ENCODE data around the gene ZNHIT2.

DNA sequence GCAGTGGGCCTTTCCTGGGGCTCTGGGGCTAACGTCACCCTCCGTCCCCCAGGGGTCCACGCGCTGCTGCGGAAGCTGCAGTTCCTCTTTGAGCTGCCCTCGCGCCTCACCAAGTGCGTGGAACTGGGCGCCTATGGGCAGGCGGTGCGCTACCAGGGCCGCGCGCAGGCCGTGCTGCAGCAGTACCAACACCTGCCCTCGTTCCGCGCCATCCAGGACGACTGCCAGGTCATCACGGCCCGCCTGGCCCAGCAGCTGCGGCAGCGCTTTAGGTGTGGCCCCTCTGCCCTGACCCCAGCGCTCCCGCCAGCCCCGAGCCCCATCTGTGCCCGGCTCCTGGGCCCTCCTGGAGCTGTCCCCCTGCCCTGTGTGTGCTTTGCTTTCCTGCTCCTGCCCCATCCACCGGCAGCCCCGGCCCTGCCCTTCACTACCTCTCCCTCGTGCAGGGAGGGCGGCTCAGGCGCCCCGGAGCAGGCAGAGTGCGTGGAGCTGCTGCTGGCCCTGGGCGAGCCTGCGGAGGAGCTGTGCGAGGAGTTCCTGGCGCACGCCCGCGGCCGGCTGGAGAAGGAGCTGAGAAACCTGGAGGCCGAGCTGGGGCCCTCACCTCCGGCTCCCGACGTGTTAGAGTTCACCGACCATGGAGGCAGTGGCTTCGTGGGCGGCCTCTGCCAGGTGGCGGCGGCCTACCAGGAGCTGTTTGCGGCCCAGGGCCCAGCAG, 9.6 kb downstream of the ZNHIT2 start:
- TF ChIP-seq, protein P1, sequence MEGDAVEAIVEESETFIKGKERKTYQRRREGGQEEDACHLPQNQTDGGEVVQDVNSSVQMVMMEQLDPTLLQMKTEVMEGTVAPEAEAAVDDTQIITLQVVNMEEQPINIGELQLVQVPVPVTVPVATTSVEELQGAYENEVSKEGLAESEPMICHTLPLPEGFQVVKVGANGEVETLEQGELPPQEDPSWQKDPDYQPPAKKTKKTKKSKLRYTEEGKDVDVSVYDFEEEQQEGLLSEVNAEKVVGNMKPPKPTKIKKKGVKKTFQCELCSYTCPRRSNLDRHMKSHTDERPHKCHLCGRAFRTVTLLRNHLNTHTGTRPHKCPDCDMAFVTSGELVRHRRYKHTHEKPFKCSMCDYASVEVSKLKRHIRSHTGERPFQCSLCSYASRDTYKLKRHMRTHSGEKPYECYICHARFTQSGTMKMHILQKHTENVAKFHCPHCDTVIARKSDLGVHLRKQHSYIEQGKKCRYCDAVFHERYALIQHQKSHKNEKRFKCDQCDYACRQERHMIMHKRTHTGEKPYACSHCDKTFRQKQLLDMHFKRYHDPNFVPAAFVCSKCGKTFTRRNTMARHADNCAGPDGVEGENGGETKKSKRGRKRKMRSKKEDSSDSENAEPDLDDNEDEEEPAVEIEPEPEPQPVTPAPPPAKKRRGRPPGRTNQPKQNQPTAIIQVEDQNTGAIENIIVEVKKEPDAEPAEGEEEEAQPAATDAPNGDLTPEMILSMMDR (IDR thresholded peaks at IDR 0.05): no peak
- TF ChIP-seq POLR2AphosphoS5 (IDR thresholded peaks at IDR 0.05) (no peak), POLR2A (IDR thresholded peaks at IDR 0.05) (no peak)
